Measurements from ENCODE around the gene MANSC1.

The MANSC1 gene

DNA sequence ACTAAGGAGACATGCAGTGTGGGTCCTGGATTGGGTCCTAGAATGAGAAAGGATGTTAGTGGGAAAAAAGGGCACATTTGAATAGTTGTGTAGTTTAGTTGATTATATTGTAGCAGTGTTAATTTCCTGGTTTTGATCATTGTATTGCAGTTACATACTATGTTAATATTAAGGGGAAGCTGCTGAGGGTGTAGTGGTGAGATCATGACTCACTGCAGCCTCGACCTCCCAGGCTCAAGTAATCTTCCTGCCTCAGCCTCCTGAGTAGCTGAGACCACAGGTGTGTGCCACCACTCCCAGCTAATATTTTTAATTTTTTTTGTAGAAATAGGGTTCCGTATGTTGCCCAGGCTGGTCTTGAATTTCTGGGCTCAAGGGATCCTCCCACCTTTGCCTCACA is 28.6 kb upstream of the MANSC1 start:
- H3K4me3 ChIP-seq (ENCODE audit: low read depth, low read length), result no peak overlapping the region
- no peak for DNase-seq (ENCODE audit: low read depth)
- TF ChIP-seq, protein P1, sequence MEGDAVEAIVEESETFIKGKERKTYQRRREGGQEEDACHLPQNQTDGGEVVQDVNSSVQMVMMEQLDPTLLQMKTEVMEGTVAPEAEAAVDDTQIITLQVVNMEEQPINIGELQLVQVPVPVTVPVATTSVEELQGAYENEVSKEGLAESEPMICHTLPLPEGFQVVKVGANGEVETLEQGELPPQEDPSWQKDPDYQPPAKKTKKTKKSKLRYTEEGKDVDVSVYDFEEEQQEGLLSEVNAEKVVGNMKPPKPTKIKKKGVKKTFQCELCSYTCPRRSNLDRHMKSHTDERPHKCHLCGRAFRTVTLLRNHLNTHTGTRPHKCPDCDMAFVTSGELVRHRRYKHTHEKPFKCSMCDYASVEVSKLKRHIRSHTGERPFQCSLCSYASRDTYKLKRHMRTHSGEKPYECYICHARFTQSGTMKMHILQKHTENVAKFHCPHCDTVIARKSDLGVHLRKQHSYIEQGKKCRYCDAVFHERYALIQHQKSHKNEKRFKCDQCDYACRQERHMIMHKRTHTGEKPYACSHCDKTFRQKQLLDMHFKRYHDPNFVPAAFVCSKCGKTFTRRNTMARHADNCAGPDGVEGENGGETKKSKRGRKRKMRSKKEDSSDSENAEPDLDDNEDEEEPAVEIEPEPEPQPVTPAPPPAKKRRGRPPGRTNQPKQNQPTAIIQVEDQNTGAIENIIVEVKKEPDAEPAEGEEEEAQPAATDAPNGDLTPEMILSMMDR (IDR thresholded peaks at IDR 0.05; ENCODE audit: insufficient read depth, low read depth, low read length, missing control alignments), result no peak

DNA sequence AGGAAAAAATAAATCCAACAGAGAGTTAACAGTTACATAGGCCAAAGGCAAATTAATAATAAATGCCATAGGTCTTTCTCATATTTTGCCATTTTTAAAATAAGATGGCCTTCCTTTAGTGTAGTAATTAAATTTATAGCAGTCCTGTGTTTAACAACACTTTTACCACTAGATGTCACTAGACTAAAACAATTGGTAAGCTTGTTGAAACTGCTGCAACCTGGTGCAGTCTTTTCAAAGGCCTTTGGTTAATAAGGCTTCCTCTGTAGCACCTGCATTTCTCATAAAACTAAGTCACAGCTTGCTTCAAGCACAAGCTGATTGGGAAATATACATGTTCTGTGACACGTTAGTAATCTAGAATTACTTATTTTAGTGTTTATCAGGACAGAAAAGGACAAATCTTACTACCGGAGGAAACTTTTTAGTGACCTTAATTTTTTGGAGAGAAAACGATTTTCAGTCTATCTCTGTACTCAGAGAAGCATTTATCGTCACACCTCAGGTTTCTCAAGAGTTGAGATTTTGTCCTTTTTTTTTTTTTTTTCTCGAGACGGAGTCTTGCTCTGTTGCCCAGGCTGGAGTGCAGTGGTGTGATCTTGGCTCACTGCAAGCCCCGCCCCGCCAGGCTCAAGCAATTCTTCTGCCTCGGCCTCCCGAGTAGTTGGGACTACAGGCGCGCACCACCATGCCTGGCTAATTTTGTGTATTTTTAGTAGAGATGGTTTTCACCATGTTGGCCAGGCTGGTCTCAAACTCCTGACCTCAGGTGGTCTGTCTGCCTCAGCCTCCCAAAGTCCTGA is 26.8 kb upstream of the MANSC1 start:
- DNase-seq (ENCODE audit: low read depth), result peak; percentile 86
- TF ChIP-seq, protein P1 (IDR thresholded peaks at IDR 0.05; ENCODE audit: insufficient read depth, low read depth, low read length, missing control alignments), result peak; percentile 56
- no peak overlapping the region for H3K4me3 ChIP-seq (ENCODE audit: low read depth, low read length)

DNA sequence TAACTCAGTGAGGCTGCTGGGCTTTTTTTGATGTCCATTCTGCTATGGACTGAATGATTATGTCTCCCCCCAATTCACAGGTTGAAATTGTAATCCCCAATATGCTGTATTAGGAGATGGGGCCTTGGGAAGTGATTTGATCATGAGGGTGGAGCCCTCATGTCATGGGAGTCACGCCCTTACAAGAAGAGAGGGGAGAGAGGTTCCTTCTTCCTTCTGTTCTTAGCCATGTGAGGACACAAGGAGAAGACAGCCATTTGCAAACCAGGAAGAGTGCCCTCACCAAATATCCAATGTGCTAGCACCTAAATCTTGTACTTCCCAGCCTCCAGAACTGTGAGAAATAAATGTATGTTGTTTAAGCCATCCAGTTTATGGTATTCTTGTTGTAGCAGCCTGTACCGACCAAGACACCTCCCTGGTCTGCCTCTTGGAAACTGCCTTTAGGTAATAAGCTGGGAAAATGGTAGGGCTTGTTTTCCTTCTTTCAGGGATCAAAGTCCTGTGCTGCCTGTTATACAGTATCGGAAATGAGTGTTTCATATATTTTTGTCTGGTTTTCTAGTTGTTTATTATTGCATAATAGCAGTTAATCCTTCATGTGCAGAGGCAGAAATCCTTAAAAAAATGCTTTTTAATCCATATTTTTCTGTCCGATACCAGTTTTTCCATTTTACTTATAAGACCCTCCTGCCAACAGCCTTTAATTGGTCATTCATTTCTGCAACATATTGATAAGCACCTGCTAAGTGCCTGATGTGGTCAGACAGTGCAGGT is 23.1 kb upstream of the MANSC1 start:
- H3K4me3 ChIP-seq (ENCODE audit: low read depth, low read length), result no peak overlapping the region
- DNase-seq (ENCODE audit: low read depth), result no peak
- TF ChIP-seq, protein P1 (IDR thresholded peaks at IDR 0.05; ENCODE audit: insufficient read depth, low read depth, low read length, missing control alignments), result no peak

DNA sequence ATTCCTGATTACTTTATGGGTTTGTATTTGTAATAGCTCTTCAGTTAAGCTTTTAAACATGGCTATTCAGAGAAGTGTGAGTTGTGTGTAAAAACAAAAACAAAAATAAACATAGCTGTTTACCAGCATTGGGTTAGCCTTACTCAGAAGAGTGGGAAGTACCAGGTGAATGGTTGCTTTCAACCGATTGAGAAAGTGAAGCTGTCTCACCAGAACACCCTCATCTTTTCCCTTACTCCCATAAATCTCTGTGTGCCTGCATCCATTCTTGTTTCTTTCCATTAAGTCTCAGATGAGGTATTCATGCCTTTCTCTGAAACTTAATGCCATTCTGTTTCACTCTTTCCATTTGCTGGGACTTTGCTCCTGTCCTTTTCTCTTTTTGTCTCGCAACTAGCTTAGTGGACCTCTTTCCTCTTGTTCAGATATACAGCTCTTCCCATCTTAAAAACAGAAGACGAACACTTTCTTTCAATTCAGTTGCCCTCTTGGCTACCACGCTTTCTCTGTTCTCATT is 17.5 kb upstream of the MANSC1 start:
- TF ChIP-seq, protein P1 (IDR thresholded peaks at IDR 0.05; ENCODE audit: insufficient read depth, low read depth, low read length, missing control alignments), result no peak
- H3K4me3 ChIP-seq (ENCODE audit: low read depth, low read length), result no peak overlapping the region
- no peak for DNase-seq (ENCODE audit: low read depth)

DNA sequence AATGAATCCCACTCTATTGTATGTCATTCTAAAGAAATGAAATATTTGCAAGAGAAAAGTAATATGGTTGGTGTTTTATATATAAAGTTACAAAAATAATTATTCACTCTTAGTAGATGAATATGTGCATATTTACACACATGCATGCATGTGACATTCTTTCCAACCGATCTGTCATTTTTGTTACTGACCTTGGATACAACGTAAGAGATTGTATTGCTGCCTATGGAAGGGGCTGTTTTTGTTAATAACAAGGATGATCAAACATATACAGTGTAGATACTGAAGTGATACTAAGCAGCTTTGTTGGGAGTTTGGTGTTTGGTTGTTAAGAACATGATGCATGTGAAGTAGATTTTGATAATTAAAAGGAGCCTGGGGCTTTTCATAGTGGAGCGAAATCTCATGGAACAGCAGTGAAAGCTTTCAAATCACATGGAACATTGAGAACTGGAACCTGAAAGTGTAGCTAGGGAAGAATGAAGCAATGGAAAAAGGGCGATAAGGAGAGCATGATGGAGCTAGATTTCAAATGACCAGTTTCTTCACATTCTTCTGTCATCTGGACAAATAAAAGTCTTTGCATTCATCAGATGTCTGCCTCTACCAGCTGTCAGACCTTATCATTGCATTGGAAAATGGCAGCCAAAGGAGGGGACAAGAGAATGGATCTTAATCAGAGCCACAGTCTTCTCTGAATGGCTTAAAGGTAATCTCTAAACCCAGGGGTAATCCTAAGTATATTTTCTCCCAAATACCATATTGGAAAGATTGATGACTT is 16.8 kb upstream of the MANSC1 start:
- TF ChIP-seq, protein P1 (IDR thresholded peaks at IDR 0.05; ENCODE audit: insufficient read depth, low read depth, low read length, missing control alignments), result no peak
- H3K4me3 ChIP-seq (ENCODE audit: low read depth, low read length), result no peak overlapping the region
- DNase-seq (ENCODE audit: low read depth), result no peak

DNA sequence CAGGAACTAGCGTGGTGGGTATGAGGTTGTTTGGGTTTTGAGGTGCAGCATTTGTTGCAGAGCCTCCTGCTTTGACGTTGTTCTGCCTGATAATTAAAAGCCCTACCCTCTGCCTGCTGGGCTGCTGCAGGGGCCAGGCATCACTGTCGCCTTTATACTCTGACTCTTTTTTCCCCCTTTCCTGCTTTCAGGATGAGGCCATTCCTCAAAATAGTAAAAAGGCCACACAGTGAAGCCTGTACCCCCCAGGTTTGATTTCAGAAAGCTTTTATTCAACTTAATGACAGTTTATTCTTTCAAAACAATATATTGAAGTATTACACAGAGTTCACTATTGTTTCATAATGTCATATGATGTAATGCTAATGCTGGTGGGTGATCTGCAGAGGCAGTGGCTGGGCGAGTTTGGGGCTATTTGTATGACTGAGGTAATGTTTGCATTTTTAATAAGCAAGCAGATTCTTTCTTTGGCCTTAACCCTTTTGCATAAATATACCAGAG is 15.9 kb upstream of the MANSC1 start:
- TF ChIP-seq, protein P1 (IDR thresholded peaks at IDR 0.05; ENCODE audit: insufficient read depth, low read depth, low read length, missing control alignments), result no peak
- H3K4me3 ChIP-seq (ENCODE audit: low read depth, low read length), result no peak overlapping the region
- DNase-seq (ENCODE audit: low read depth), result no peak

Data from GM12865 (cell line).